GM10248 (cell line): ENCODE results near the gene ARHGAP26.

Source experiments
- CTCF ChIA-PET: fragments of 300-600 bp; sonication (Branson Sonifier 250); formaldehyde crosslinking; extraction: SDS; loops from one replicate; lab custom pipeline; 2021; ENCODE audit warnings: antibody characterized with exemption; lab: Yijun Ruan, JAX
- POLR2A ChIA-PET: fragments of 350-650 bp; sonication (Branson Sonifier 250); formaldehyde crosslinking; extraction: SDS; loops from one replicate; lab custom pipeline; 2020; ENCODE audit warnings: antibody characterized with exemption; lab: Yijun Ruan, JAX
- DNase-seq: peaks from one replicate; pipeline ENCODE4 v3.0.0; 2012; ENCODE audit errors: extremely low spot score
- TF ChIP-seq, protein P1 (sequence below): IDR thresholded peaks from 2 replicates; pipeline ENCODE4 v1.5.1; 2012; ENCODE audit warnings: mild to moderate bottlenecking, low read depth; ENCODE audit errors: extremely low read depth, missing control alignments, control extremely low read depth

ARHGAP26 gene

GRCh38 chr5:142805339-142805738 is 35.2 kb downstream of the ARHGAP26 start:
- ChIA-PET POLR2A (no interaction called here), CTCF (no interaction called here)
- TF ChIP-seq, protein P1, sequence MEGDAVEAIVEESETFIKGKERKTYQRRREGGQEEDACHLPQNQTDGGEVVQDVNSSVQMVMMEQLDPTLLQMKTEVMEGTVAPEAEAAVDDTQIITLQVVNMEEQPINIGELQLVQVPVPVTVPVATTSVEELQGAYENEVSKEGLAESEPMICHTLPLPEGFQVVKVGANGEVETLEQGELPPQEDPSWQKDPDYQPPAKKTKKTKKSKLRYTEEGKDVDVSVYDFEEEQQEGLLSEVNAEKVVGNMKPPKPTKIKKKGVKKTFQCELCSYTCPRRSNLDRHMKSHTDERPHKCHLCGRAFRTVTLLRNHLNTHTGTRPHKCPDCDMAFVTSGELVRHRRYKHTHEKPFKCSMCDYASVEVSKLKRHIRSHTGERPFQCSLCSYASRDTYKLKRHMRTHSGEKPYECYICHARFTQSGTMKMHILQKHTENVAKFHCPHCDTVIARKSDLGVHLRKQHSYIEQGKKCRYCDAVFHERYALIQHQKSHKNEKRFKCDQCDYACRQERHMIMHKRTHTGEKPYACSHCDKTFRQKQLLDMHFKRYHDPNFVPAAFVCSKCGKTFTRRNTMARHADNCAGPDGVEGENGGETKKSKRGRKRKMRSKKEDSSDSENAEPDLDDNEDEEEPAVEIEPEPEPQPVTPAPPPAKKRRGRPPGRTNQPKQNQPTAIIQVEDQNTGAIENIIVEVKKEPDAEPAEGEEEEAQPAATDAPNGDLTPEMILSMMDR = no peak
- DNase-seq = no peak

GRCh38 chr5:142806841-142807267 is 36.7 kb downstream of the ARHGAP26 start:
- ChIA-PET POLR2A (no interaction called here), CTCF (no interaction called here)
- DNase-seq = no peak
- TF ChIP-seq, protein P1 = no peak

DNA sequence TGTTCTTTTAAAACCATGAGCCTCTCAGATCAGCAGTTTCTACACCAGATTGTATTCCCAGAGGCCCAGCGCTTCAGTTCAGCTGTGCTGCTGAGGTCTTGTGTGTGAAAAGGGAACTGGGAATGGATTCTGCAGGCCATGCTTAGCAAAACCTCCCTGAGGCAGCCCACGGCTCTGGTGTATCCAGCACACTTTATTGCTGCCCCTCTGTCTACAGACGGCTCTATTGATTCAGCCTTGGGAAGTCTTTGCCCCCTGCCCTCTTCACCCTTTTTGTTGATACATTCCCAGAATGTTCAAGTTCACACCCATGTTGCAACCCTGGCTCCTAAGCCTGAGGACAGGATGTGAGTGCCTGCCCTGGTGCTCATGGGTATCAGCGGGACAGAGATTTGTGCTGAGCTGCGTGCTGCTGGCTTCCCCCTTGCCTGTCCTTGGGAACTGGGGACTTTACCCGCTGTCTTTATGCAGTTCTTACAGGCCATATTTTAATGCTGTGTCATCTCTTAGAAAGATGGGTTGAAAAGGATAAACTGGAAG is 37.3 kb downstream of the ARHGAP26 start:
- DNase-seq = peak; percentile 24
- ChIA-PET POLR2A (no interaction called here), CTCF (interaction anchor here (1.5 kb wide), 1 partner anchor 9 kb away, joined by 4 read pairs; no protein-coding TSS in a partner anchor)
- TF ChIP-seq, protein P1 = no peak

DNA sequence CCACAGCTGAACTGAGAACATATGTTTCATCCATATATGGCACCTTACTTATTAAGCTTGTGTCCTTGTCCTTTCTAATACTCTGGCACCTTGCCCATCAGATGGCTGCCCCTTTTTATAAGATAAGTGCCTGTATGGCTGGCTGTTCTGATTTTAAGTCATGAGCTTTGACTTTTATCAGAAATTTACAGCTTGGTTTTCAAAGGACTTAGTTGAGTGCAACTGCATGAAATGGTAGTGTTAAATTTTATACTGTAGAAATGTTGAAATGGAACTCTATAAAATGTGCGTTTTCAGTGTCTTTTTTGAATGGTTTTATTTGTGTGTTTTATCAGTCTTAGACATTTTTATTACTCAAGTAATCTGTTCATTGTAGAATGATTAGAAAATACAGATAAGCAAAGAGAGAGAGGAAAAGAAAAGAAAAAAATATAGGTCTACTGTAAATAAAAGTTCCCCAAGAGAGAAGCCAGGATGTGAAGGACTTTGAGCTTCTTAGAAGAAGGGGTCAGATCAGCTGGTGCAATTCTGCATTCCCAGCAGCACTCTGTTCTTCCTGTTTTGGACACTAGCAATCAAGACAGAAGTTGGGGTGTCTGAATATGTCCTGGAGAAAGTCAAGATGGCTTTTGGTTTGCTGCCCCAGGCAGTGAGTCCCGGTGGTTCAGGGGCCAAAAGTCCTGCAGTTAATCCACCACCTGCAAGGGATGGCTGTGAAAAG is 38.9 kb downstream of the ARHGAP26 start:
- ChIA-PET CTCF (interaction anchor here (1.0 to 1.6 kb wide), 6 partner anchors 10 to 96 kb away, joined by 3 to 5 read pairs (median 4); no protein-coding TSS in a partner anchor), POLR2A (no interaction called here)
- TF ChIP-seq, protein P1 = no peak
- no peak for DNase-seq

- no peak for DNase-seq
- TF ChIP-seq, protein P1 = no peak
- CTCF ChIA-PET = interaction anchor here (1.4 to 1.6 kb wide), 2 partner anchors 11 to 70 kb away, joined by 4 read pairs; no protein-coding TSS in a partner anchor
- POLR2A ChIA-PET = no interaction called here
Measured at GRCh38 chr5:142810081-142810480, 39.9 kb downstream of the ARHGAP26 start.

- POLR2A ChIA-PET = no interaction called here
- CTCF ChIA-PET = interaction anchor here (0.6 to 1.6 kb wide), 3 partner anchors 11 to 69 kb away, joined by 3 to 4 read pairs (median 4); no protein-coding TSS in a partner anchor
- TF ChIP-seq, protein P1 = no peak
Measured at GRCh38 chr5:142810743-142811290, 40.6 kb downstream of the ARHGAP26 start.

More at GRCh38 chr5:142810743-142811290, 40.6 kb downstream of the ARHGAP26 start:
- DNase-seq = no peak
